GM21576 (cell line): ENCODE data around the gene CAMTA1.
"Not testable (repeated sequence)": the region's sequence is repeated elsewhere in the genome, so short reads cannot be mapped to it uniquely, and the experiment has no call there.

Experiments
- ATAC-seq: cut with Tn5 transposase; IDR thresholded peaks from one replicate; pipeline ENCODE4 v1.9.1; 2021; ENCODE audit warnings: mild to moderate bottlenecking, moderate library complexity; ENCODE audit not compliant: unreplicated experiment

Gene CAMTA1

DNA sequence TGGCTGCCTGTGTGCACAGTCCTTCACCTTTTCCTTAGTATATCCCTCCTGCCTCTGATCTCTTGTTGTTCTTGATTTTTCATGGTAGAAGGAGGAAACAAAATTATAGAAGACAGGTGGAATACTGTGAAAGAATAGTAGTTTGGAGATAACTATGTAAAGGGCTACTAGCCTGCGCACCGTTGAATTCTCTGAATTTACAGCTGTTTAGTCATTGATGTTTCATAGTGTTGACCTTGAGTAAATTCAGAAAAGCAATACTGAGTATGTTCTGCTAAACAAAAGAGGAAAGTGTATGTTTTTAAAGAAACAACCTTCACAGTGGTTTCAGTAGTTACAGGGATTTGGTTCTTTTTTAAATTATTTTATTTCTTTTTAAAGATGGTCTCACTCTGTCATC is 18.1 kb downstream of the CAMTA1 start:
- ATAC-seq = no peak

DNA sequence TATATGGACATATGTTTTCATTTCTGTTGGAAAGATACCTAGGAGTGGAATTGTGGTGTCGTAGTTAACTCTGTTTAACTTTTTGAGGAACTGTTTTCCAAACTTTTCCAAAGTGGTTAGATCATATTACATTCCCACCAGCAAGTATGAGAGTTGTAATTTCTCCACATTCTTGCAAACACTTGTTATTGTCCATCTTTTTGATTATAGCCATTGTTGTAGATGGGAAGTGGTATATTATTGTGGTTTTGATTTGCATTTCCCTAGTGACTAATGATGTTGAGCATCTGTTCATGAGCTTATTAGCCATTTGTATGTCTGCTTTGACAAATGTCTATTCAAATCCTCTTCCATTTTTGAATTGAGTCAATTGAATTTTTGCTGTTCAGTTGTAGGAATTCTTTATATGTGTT is 19.8 kb downstream of the CAMTA1 start:
- no peak for ATAC-seq

DNA sequence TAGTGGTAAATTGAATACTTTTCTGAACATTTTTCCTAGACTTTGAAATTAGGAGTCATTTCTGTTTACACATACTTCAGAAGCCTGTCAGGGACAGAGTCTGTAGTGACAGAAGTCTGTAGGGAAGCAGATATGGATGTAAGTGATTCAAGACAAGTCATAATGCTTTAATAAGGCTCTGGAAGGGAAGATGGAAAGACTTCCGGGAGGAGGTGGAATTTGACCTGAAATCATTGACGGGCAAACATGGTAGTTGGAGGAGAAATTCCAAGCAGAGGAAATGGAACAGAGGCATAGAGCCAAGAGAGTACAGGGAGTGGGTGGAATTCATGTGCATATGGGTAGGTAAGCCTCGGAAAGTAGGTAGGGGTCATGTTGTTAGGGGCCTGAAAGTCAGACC is 22.5 kb downstream of the CAMTA1 start:
- ATAC-seq = no peak

DNA sequence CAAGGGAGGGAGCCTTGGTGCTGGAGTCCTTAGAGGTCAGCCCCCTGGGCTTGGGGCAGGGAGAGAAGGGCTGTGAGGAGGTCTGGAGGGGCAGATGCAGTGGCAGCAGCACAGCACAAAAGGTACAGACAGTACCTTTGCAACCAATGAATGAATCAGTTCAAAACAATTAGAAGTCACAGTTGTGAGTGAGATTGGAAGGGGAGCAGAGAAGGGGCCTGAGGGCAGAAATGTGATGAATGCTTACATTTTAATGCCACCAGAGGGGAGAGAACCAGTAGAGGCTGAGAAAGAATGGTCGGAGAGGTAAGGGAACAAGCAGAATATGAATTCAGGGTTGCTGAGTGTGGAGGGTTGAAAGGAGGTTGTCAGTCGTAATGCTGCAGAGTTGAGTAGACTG is 24.2 kb downstream of the CAMTA1 start:
- ATAC-seq = no peak

DNA sequence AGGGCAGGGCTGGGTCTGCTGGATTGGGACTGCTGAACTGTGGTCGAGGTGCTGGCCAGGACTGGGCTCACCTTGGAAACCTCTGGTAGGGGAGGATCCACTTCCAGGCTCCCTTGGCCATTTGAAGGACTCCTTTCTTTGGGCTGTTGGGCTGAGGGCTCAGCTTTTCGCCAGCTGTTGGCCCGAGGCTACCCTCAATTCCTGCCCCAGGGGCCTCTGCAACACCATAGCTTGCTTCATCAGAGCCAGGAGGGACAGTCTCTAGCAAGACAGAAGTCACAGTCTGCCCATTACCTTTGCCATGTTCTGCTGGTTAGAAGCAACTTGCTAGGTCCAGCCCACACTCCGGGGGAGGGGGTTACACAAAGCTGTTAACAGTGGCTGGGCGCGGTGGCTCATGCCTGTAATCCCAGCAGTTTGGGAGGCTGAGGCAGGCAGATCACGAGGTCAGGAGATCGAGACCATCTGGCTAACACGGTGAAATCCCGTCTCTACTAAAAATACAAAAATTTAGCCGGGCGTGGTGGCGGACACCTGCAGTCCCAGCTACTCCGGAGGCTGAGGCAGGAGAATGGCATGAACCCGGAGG is 25.0 kb downstream of the CAMTA1 start:
- ATAC-seq = not testable (repeated sequence)

GRCh38 chr1:6811583-6811982 is 26.3 kb downstream of the CAMTA1 start:
- no peak for ATAC-seq

DNA sequence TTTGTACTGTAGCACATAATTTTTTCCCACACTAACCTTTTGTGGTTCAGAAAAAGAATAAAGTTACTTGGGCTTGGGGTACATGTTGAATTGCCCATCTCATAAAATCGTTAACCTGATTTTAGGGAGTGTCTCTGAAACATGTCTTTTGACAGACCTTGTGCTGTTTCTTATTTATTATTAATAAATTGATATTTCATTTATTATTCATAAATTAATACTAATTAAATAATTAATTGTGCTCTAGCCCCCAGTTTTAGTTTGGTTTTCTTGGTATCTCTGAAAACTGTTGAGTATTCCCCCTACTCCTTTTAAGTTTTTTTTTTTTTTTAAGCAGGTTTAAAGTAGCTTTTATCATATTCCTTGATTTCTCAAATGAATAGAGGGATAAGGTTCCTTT is 27.9 kb downstream of the CAMTA1 start:
- no peak for ATAC-seq

DNA sequence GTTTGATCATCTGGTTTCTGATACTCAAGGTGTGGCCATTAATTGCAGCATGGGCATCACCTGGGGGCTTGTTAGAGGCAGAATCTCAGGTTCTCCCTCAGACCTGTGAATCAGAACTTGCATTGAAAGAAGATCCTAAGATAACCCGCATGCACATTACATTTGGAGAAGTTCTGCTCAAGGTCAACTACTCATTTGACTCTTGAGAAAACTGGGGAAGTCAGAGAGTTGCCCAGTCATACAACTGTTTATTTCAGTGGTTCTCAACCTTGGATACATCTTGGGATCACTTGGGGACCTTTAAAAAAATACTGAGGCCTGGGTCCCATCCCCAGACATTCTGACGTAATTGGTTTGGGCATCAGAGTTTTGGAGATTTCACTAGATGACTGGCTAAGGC is 30.5 kb downstream of the CAMTA1 start:
- ATAC-seq = no peak

DNA sequence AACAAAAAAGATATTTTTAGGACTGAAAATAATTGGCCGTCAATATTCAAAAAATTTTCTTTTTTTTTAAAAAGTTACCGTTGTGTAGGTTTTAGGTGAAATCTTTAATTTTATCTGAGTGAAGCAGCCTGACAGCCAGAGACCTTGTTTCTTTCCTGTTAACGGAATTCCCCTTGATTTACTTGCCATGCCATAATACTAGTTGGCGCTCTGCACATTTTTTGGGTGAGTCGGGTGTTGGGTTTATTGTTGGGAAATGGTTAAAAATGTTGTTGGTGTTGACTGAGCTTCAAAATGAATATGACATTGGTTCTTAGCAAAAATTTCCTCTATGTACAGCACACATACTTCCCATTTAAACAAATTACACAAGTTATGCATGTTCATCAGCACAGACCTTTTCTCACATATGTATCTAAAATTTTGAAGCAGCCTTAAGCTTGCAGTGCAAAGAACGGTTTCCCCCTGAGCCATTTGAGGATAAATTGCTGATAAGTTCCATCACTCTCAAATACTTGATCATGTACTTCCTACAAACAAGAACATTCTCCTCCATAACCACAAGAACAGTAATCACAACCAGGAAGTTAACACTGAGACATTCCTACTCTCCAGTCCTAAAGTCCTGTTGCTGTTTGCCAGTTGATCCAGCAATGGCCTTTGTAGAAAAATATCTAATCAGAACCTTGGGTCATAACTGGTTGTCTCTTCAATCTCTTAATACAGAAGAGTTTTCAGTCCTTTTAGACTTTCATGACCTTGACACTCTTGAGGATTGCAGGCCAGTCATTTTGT is 34.2 kb downstream of the CAMTA1 start:
- no peak for ATAC-seq

DNA sequence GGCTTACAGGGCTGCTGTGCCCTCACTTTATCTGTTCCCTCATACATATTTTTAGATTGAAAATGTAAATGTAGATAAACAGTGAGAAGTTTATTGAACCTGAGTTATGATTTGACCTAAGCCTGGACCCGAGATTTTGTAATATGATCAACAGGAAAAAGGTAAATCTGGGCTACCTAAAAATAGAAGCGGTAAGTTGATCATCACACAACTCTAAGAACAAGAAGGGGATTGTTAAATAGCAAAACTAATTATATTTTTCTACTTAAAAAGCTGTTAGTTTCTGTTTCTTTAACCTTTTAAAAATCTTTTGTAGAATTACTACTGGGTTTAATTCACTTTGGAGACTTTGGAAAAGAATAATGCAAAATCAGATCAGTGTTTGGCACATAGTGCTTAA is 35.6 kb downstream of the CAMTA1 start:
- no peak for ATAC-seq

GRCh38 chr1:6822530-6823359 is 37.5 kb downstream of the CAMTA1 start:
- no peak for ATAC-seq

DNA sequence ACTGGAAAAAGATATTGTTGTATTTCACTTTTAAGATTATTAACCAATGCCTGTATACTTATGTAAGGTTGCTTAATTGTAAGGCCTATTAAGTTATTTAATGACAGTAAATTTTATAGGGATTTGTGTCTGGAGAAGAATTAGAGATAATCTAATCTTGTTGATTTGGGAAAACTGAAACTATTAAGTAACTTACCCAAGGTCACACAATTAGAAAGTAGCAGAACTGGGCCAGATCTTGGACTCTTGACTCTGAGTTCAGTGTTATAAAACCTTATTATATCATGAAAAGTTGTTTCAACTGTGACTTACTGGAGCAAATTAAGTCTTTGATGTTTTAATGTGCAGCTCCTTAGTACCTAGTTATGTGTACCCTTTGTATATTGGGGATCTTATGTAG is 38.5 kb downstream of the CAMTA1 start:
- no peak for ATAC-seq

DNA sequence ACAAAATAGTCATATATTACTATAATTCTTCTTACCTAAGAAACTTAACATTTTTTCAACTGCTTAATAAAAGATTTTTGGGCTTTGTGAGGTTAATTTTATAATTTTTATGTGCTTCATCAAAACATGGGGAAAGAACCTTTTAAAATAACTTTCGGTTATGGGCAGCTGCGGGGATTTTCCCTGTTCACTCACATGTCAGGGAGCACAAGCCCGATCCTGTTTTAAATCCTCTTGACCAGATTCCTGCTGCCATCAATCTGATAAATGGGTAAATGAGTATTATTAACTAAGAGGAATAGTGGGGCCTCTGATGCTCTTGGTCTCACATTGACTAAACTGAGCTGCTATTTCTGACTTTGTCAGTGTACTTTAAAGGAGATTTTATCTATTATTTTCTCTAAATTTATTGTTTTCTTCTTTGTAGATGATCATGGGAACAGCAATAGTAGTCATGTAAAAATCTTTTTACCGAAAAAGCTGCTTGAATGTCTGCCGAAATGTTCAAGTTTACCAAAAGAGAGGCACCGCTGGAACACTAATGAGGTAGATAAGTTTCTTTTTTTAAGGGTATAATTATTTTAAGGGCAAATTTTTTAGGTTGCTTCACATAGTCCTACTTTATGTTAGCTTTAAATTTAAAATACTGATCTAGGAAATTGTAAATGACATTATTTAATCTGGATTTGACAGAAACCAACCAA is 39.6 kb downstream of the CAMTA1 start:
- ATAC-seq = no peak

DNA sequence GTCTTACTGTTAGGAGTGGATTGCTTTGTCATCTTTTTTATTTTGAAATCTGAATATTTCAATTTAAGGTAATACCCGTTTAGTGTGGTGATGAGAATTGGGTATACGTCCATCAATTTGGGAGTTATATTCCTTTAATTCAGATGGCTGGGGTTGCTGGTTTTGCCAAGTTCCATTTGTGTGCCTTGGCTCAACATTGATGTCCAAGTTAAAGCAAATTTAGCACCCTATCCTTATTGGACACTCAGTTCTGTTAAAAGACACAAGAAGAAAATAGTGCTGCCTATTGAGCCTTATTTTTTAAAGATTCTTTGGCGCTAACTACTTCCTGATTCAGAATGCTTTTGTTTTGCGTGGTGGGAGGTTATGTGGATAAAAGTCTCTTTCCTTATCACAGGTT is 40.6 kb downstream of the CAMTA1 start:
- no peak for ATAC-seq

- no peak for ATAC-seq
These were observed 41.8 kb downstream of the CAMTA1 start for GRCh38 chr1:6827079-6827478.

- no peak for ATAC-seq
These were observed 42.4 kb downstream of the CAMTA1 start for GRCh38 chr1:6827630-6828165.

- ATAC-seq = no peak
These were observed 46.1 kb downstream of the CAMTA1 start for GRCh38 chr1:6831366-6831765.

DNA sequence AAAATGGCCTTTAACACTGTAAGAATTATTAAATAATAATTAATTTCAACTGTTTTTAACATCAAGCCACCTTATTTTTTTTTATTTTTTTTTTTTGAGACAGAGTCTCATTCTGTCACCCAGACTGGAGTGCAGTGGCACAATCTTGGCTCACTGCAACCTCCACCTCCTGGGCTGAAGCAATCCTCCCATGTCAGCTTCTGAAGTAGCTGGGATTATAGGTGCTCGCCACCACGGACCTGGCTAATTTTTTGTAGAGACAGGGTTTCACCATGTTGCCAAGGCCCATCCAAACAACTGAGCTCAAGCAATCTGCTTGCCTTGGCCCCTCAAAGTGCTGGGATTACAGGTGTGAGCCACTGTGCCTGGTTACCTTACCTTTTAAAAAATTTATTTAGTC is 46.8 kb downstream of the CAMTA1 start:
- not testable (repeated sequence) for ATAC-seq

DNA sequence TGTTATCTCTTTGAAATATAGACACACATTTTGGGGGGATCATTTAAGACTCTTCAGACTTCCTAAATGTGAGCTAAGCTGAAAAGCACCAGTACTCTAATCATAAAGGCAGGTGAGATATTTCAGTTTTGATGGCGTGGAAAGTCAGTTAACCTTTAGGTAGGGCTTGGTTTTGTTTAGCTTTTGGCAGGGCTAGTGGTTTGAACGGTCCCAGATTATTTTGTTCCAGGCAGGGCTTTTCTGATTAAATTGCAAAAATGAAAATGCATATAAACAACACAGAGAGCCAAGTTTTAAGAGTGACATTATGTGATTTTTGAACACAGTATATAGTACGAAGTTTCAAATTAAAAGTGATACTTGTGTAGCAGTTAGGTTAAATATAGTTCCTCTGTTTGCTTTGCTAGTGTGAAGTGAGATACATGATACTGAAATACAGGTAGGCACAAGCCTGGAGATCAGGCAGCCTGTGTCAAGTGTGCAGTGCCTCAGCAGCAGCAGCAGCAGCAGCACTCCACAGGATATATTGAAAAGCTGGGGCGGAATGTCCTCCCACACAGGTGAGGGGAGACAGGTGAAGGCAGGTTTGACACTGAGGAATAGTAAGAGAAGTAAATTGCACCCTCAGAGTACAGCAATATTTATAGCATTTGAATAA is 47.4 kb downstream of the CAMTA1 start:
- no peak for ATAC-seq

DNA sequence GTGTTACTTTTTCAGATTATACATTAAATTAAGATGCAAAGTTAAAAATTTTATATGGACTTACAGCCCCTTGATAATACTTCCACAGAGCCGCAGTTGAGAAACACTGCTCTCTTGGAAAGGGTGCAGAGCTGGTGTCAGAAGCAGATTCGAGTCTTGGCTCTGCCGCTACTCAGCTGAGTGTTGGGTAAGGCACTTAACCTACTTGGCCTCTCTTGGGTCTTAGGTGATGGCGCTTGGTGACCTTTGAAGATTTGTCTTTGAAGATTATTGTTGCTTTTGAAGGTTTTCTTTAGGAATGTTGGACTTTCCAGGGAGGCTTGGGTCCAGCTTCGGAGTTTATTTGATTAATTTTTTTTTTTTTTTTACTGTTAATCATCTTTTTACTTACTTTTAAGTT is 48.5 kb downstream of the CAMTA1 start:
- ATAC-seq = no peak
